Breast epithelium (tissue), 3 donors: ENCODE measurements around the gene LIN7C.

Source experiments
- POLR2A ChIP-seq: fragments of 450-650 bp; IDR thresholded peaks from one replicate; pipeline ENCODE4 v1.6.1; 2016; ENCODE audit warnings: antibody characterized with exemption, mild to moderate bottlenecking, moderate library complexity
- POLR2AphosphoS5 ChIP-seq, 3 donors: sonication (generic); formaldehyde crosslinking; IDR thresholded peaks; one replicate each; pipeline ENCODE4 v1.6.1; 2017; ENCODE audit warnings: antibody characterized with exemption in 3 of 3
- TF ChIP-seq, protein P1 (sequence below), 3 donors: fragments of 450-650 bp; IDR thresholded peaks; one replicate each; pipeline ENCODE4 v1.5.1; 2016 to 2017; ENCODE audit warnings: antibody characterized with exemption in 3 of 3, mild to moderate bottlenecking in 3 of 3, moderate library complexity in 3 of 3

DNA sequence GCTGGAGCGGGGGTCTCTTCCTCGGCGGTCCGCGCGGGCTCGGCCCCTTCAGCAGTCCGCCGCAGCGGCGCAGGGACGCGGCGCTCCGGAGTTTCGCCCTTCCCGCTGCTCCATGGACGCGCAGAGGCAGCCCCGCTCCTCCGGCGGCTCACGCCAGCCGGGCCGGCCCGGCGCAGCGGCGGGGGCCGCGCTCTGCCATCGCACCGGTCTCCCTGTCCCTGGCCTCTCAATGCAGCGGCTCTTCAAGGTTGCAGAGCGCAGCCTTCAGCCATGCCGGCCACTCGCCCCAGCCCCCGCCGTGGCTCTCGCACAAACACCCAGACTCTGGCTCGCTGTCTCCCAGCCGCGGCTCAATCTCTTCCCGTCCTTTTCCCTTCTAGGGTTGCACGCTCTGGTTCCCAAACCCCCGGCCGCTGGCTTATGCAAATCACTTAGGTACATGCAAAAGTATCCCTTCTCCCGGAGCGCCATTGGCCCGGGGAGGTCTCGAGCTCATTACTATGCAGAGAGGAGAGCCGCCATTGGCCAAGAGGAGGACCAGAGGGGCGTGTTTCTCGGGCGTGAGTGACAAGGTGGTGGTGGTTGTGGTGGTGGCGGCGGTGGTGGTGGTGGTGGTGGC lies 34.1 kb downstream of the LIN7C start, which contains the start of gene LGR4:
- peak; percentile 13 for TF ChIP-seq POLR2A
- TF ChIP-seq, protein P1, sequence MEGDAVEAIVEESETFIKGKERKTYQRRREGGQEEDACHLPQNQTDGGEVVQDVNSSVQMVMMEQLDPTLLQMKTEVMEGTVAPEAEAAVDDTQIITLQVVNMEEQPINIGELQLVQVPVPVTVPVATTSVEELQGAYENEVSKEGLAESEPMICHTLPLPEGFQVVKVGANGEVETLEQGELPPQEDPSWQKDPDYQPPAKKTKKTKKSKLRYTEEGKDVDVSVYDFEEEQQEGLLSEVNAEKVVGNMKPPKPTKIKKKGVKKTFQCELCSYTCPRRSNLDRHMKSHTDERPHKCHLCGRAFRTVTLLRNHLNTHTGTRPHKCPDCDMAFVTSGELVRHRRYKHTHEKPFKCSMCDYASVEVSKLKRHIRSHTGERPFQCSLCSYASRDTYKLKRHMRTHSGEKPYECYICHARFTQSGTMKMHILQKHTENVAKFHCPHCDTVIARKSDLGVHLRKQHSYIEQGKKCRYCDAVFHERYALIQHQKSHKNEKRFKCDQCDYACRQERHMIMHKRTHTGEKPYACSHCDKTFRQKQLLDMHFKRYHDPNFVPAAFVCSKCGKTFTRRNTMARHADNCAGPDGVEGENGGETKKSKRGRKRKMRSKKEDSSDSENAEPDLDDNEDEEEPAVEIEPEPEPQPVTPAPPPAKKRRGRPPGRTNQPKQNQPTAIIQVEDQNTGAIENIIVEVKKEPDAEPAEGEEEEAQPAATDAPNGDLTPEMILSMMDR (IDR thresholded peaks at IDR 0.05), result no peak
- peak in 2 of 3 donors; percentile 37 to 55 for TF ChIP-seq POLR2AphosphoS5 (IDR thresholded peaks at IDR 0.05)
